Heart left ventricle (tissue), 16 donors: ENCODE results near the gene TMEM182. TPM values are rescaled to one million over a fixed set of nuclear protein-coding genes. Genes with fewer than 3 reads are reported as not detected.

Source experiments
- ATAC-seq, 4 donors: fragments of 200-7000 bp; cut with Tn5 transposase; one replicate each; pipeline ENCODE4 v1.9.1; 2020 to 2022; ENCODE audit warnings: moderate library complexity in 4 of 4, mild to moderate bottlenecking in 3 of 4, moderate number of reproducible peaks in 1 of 4
- DNase-seq, 5 donors: peaks; one replicate each; pipeline ENCODE4 v3.0.0-alpha.2; 2020
- H3K27ac ChIP-seq, 12 donors: fragments of 200-600 bp; sonication (generic) in 4 of 12; one replicate each; pipeline versions ENCODE4 v1.5.0 to v1.8.0; 2016 to 2022; ENCODE audit warnings: mild to moderate bottlenecking in 2 of 12
- H3K27me3 ChIP-seq, 9 donors: fragments of 200-600 bp; sonication (generic) in 2 of 9; one replicate each; pipeline versions ENCODE4 v1.5.1 to v1.8.0; 2016 to 2022; ENCODE audit warnings: mild to moderate bottlenecking in 3 of 9
- H3K36me3 ChIP-seq, 9 donors: fragments of 200-600 bp; sonication (generic) in 2 of 9; one replicate each; pipeline versions ENCODE4 v1.5.0 to v1.8.0; 2018 to 2022; ENCODE audit warnings: mild to moderate bottlenecking in 2 of 9
- H3K4me1 ChIP-seq, 12 donors: fragments of 200-600 bp; sonication (generic) in 4 of 12; one replicate each; pipeline versions ENCODE4 v1.5.0 to v1.8.0; 2016 to 2022; ENCODE audit warnings: mild to moderate bottlenecking in 3 of 12
- H3K4me3 ChIP-seq, 12 donors: fragments of 200-600 bp; sonication (generic) in 4 of 12; one replicate each; pipeline versions ENCODE4 v1.5.0 to v1.8.0; 2017 to 2022; ENCODE audit warnings: mild to moderate bottlenecking in 9 of 12, moderate library complexity in 4 of 12
- H3K9me3 ChIP-seq, 12 donors: fragments of 200-600 bp; sonication (generic) in 4 of 12; one replicate each; pipeline versions ENCODE4 v1.5.0 to v1.8.0; 2016 to 2022; ENCODE audit warnings: mild to moderate bottlenecking in 1 of 12
- POLR2A ChIP-seq, 2 donors: fragments of 450-650 bp; IDR thresholded peaks; one replicate each; pipeline ENCODE4 v1.6.1; 2017; ENCODE audit warnings: antibody characterized with exemption in 2 of 2, mild to moderate bottlenecking in 2 of 2, moderate library complexity in 2 of 2
- WGBS, 4 donors: extraction: QIAGEN DNeasy Blood & Tissue Kit in 2 of 4; methylation state at CpG; one replicate each; pipeline versions ENCODE4 v1.1.5 to v1.1.7; 2013 to 2018; 5-methylcytosine and 5-hydroxymethylcytosine counted together
- intact Hi-C, 10 donors: fragments of 100-400 bp; cut with DNase I; formaldehyde crosslinking; loops; one replicate each; pipeline versions ENCODE4 v1.11.1 to v1.14.2; 2022
- polyA plus RNA-seq, 2 donors: library from polyadenylated mRNA; stranded (reverse); fragments of 200-250 nt; gene quantifications; one replicate each; pipeline ENCODE4 v1.2.3, GENCODE V29; 2013
- total RNA-seq, 9 donors: library from RNA; depleted of rRNA in 2 of 9; stranded (reverse); fragments of >200 nt in 2 of 9; fragmentation: NEBNext Ultra II Directional in 3 of 9; extraction: Animal tissue kit (Norgen Biotek cat#: 25700) in 3 of 9; gene quantifications; one replicate each; pipeline versions ENCODE4 v1.1.0 to v1.2.4, GENCODE V29; 2016 to 2023
- TF ChIP-seq, protein P1 (sequence below), 12 donors: fragments of 200-600 bp; sonication (generic) in 4 of 12; IDR thresholded peaks; one replicate each; pipeline versions ENCODE4 v1.5.0 to v1.8.0; 2018 to 2022; ENCODE audit warnings: antibody characterized with exemption in 12 of 12, mild to moderate bottlenecking in 5 of 12
- donor health status: ischemic (EF 13 %, LVEDD 7.1; RV severe dilation, severe dysfunction).
- donor health status: healthy with polysubstance abuse.
- donor health status: DM: no; HTN: yes; CAD: no.
- donor health status: DM: no; HTN: no; CAD: no.
- donor health status: ischemic (EF 25% LVEDD 6.9; RV normal size, moderate dysfunction).
- donor health status: ischemic (EF 25% LVEDD 5.7; RV mildly dilated, moderate dysfunction).
- donor health status: healthy.
- donor health status: DM: yes; HTN: yes; CAD: no.
- donor health status: ischemic (EF 35%, LVEDD 5.7; RV mildly dilated, moderate dysfunction).
- donor health status: nonischemic (EF 11% LVEDD 7.7; RV severe dilation, severe dysfunction).
- donor health status: DM: yes; HTN: yes; CAD: no.
- donor health status: PGD.
- donor health status: ischemic (EF 29% LVEDD 5.4; RV normal size, mild dysfunction).
- donor health status: nonischemic (EF 23%, LVEDD 6.1; RV moderate dilation, normal function).

Gene TMEM182
- total and polyA plus RNA-seq, 11 donors, result 7.5 to 179 (median 144) TPM

DNA sequence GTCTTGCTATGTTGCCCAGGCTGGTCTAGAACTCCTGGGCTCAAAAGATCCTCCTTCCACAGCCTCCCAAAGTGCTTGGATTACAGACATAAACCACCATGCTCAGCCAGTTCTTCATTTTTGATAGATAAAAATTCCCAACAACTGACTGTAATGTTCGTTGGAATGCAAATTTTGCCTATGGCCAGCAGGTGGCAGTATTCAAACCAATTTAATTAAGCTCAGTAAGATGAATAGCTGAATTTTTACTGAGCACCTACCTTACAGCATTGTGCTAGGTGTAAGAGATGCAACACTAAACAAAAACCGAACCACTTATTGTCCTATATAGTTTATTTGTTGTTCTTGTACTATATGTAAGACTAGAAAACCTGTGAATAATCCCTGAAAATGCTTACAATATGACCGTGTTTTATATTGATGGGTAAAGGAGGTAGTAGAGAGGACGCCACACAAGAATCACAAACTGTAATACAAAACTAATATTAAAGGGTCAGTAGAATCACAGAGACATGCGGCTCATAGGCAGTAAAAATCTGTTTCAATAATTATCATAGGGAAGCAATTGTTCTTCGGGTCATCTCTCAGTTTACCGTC, 8.2 kb upstream of the TMEM182 start:
- H3K4me1 ChIP-seq, result peaks cover 0 to 12% (median 0%) of the 10 kb centered on the region in 12 donors
- H3K9me3 ChIP-seq, result no peaks in the 10 kb centered on the region
- H3K36me3 ChIP-seq, result no peaks in the 10 kb centered on the region
- ATAC-seq (peak in 2 of 4 donors; percentile 52 to 64), DNase-seq (no peak)
- no peaks in the 10 kb centered on the region for H3K27me3 ChIP-seq
- H3K4me3 ChIP-seq, result no peak overlapping the region
- intact Hi-C loops, result loop anchor here in 9 of 10 donors (1.0 to 2.0 kb wide), 4 partner anchors 51 to 55 kb away; no protein-coding TSS in a partner anchor
- WGBS, 4 donors, result 67 to 70% (median 68%) methylated on average over 7 of the region's 7 CpGs
- H3K27ac ChIP-seq, result no peak overlapping the region
- no peak for TF ChIP-seq POLR2A (IDR thresholded peaks at IDR 0.05)
- TF ChIP-seq, protein P1, sequence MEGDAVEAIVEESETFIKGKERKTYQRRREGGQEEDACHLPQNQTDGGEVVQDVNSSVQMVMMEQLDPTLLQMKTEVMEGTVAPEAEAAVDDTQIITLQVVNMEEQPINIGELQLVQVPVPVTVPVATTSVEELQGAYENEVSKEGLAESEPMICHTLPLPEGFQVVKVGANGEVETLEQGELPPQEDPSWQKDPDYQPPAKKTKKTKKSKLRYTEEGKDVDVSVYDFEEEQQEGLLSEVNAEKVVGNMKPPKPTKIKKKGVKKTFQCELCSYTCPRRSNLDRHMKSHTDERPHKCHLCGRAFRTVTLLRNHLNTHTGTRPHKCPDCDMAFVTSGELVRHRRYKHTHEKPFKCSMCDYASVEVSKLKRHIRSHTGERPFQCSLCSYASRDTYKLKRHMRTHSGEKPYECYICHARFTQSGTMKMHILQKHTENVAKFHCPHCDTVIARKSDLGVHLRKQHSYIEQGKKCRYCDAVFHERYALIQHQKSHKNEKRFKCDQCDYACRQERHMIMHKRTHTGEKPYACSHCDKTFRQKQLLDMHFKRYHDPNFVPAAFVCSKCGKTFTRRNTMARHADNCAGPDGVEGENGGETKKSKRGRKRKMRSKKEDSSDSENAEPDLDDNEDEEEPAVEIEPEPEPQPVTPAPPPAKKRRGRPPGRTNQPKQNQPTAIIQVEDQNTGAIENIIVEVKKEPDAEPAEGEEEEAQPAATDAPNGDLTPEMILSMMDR (IDR thresholded peaks at IDR 0.05), result peak; percentile 68 to 87 (median 80)

DNA sequence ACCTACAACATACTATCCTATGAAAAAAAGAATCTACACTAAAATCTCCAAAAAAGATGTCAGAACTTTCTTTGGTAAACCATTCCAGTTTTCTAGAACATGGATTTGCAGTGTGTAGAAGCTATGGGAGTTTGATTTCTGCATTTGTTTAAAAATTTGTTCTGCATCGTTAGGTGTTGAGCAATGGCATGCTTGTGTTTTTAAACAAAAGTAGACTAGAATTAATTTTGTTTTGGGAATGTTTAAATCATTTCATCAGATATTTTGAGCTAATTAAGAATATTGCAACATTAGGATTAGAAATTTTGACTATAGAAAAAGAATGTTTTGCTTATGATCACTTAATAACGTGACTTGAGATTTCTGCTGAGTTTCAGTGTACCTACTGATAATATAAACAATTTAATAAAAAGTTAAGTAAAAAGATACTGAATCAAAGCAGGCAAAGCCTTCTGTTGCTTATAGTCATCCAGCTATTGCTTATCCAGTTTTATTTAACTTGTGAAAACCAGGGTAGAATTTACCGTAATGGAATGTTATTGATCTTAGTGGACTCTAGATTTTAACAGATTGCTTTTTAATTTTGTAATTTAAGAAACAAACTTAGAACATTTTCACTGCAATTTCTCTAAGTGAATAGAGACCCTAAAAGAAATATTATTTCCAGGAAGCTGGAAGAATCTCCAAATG, 7.2 kb upstream of the TMEM182 start:
- Histone ChIP-seq H3K4me3 (no peak overlapping the region), H3K36me3 (no peaks in the 10 kb centered on the region), H3K9me3 (no peaks in the 10 kb centered on the region), H3K4me1 (peaks cover 0 to 16% (median 0%) of the 10 kb centered on the region in 12 donors), H3K27ac (peak overlapping the region in 5 of 12 donors; percentile 19 to 48 (median 27)), H3K27me3 (no peaks in the 10 kb centered on the region)
- ATAC-seq (no peak), DNase-seq (no peak)
- TF ChIP-seq POLR2A (IDR thresholded peaks at IDR 0.05), result no peak
- TF ChIP-seq, protein P1 (IDR thresholded peaks at IDR 0.05), result no peak
- 68 to 91% (median 83%) methylated on average over 3 of the region's 3 CpGs for WGBS, 4 donors
- intact Hi-C loops, result loop anchor here in 4 of 10 donors (1.0 to 2.0 kb wide), 3 partner anchors 50 to 52 kb away; no protein-coding TSS in a partner anchor

DNA sequence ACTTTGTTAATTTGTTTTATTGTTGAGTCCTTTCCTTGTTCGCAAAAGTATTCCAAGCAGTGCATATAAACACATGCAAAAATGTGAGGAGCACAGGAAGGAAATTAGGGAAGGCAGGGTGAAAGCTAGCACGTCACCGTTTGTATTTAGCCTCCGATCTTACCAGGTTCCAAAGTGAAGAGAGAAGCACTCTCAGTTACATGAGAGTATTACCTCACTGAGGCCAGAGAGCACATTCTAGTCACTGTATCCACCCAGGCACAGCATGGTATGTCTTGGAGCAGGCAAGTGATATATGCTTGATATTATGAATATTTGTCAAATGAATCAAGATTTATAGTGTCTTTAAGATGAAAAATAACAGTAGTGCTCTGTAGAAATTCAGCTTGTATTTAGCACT, 6.5 kb upstream of the TMEM182 start:
- no peaks in the 10 kb centered on the region for H3K9me3 ChIP-seq
- 27 to 48% (median 41%) methylated on average over 4 of the region's 4 CpGs for WGBS, 4 donors

More for the DNA sequence above, 6.5 kb upstream of the TMEM182 start:
- H3K4me3 ChIP-seq, result no peak overlapping the region
- H3K36me3 ChIP-seq, result no peaks in the 10 kb centered on the region
- H3K4me1 ChIP-seq, result peaks cover 0 to 22% (median 0%) of the 10 kb centered on the region in 12 donors
- H3K27ac ChIP-seq, result peak overlapping the region in 6 of 12 donors; percentile 8 to 48 (median 25)
- H3K27me3 ChIP-seq, result no peaks in the 10 kb centered on the region
- ATAC-seq (peak; percentile 30 to 73 (median 68)), DNase-seq (no peak)
- TF ChIP-seq POLR2A (IDR thresholded peaks at IDR 0.05), result no peak
- TF ChIP-seq, protein P1 (IDR thresholded peaks at IDR 0.05), result no peak
- intact Hi-C loops, result loop anchor here in 2 of 10 donors (2.0 kb wide), 2 partner anchors 50 to 52 kb away; no protein-coding TSS in a partner anchor
